Measurements from ENCODE around the gene C12orf50.

- TF ChIP-seq CTCF (IDR thresholded peaks at IDR 0.05) (no peak), EZH2 (IDR thresholded peaks at IDR 0.05; ENCODE audit: borderline replicate concordance, insufficient read depth, low read depth, low read length, poor library complexity, severe bottlenecking) (no peak)
These were observed 47.0 kb downstream of the C12orf50 start for GRCh38 chr12:87982208-87982607.

All from B cell (primary cell).